Coronary artery (tissue), 2 donors: ENCODE measurements around the gene CACNB2.

Experiments used
- DNase-seq: peaks from one replicate; pipeline ENCODE4 v3.0.0-alpha.2; 2017; ENCODE audit warnings: low spot score
- H3K27ac ChIP-seq, 2 donors: fragments of 200-600 bp; sonication (generic); one replicate each; pipeline ENCODE4 v1.5.1; 2016 to 2019
- H3K4me3 ChIP-seq: fragments of 200-600 bp; sonication (generic); 2 replicates; pipeline ENCODE4 v1.5.1; 2016; ENCODE audit warnings: mild to moderate bottlenecking, moderate library complexity
- CTCF ChIP-seq: fragments of 200-600 bp; sonication (generic); IDR thresholded peaks from one replicate; pipeline ENCODE4 v1.5.1; 2019; ENCODE audit warnings: antibody characterized with exemption

Gene CACNB2

GRCh38 chr10:18483516-18484186 is 343.4 kb downstream of the CACNB2 start:
- H3K27ac ChIP-seq: no peak overlapping the region
- no peak for DNase-seq
- no peak overlapping the region for H3K4me3 ChIP-seq
- TF ChIP-seq CTCF: no peak

- no peak for DNase-seq
- no peak for TF ChIP-seq CTCF
- no peak overlapping the region for H3K27ac ChIP-seq
- no peak overlapping the region for H3K4me3 ChIP-seq
These were observed 346.2 kb downstream of the CACNB2 start for GRCh38 chr10:18486438-18486837.

- H3K27ac ChIP-seq: no peak overlapping the region
- DNase-seq: no peak
- no peak overlapping the region for H3K4me3 ChIP-seq
- no peak for TF ChIP-seq CTCF
These were observed 350.5 kb downstream of the CACNB2 start for GRCh38 chr10:18490755-18491154.

GRCh38 chr10:18497806-18498369 is 357.7 kb downstream of the CACNB2 start:
- Histone ChIP-seq H3K4me3 (no peak overlapping the region), H3K27ac (no peak overlapping the region)
- no peak for DNase-seq
- no peak for TF ChIP-seq CTCF

GRCh38 chr10:18498998-18499397 is 358.8 kb downstream of the CACNB2 start:
- Histone ChIP-seq H3K4me3 (no peak overlapping the region), H3K27ac (no peak overlapping the region)
- no peak for DNase-seq
- no peak for TF ChIP-seq CTCF

GRCh38 chr10:18500576-18500975 is 360.4 kb downstream of the CACNB2 start:
- Histone ChIP-seq H3K4me3 (no peak overlapping the region), H3K27ac (no peak overlapping the region)
- TF ChIP-seq CTCF: no peak
- no peak for DNase-seq

GRCh38 chr10:18501198-18501597 is 361.0 kb downstream of the CACNB2 start:
- no peak overlapping the region for H3K27ac ChIP-seq
- no peak overlapping the region for H3K4me3 ChIP-seq
- no peak for TF ChIP-seq CTCF
- no peak for DNase-seq
